ENCODE data around the gene PDE4D. TPM values are rescaled to one million over a fixed set of nuclear protein-coding genes. Genes with fewer than 3 reads are reported as not detected.

The PDE4D gene
- total RNA-seq, 1 donor from 2014 or later: 55.9 TPM

- intact Hi-C loops (cut with DNase I): no loop called here
- no peak for ATAC-seq
- DNase-seq (ENCODE audit: low spot score): no peak
Measured at GRCh38 chr5:58919833-58920232, 973.7 kb downstream of the PDE4D start.

Small RNA genes lying within 50 kb of the gene (microRNA-seq; reads per million reads assigned to microRNA genes)
- gene MIR582: 28.2 reads per million, percentile 37 among the genes with 10 or more reads in this experiment

All from sciatic nerve (tissue), 2 donors.